ENCODE data around the gene IRF4. TPM values are rescaled to one million over a fixed set of nuclear protein-coding genes. Genes with fewer than 3 reads are reported as not detected.

The IRF4 gene
- total and polyA plus RNA-seq, 3 donors from 2014 or later: 1.8 to 7.4 (median 3.7) TPM

DNA sequence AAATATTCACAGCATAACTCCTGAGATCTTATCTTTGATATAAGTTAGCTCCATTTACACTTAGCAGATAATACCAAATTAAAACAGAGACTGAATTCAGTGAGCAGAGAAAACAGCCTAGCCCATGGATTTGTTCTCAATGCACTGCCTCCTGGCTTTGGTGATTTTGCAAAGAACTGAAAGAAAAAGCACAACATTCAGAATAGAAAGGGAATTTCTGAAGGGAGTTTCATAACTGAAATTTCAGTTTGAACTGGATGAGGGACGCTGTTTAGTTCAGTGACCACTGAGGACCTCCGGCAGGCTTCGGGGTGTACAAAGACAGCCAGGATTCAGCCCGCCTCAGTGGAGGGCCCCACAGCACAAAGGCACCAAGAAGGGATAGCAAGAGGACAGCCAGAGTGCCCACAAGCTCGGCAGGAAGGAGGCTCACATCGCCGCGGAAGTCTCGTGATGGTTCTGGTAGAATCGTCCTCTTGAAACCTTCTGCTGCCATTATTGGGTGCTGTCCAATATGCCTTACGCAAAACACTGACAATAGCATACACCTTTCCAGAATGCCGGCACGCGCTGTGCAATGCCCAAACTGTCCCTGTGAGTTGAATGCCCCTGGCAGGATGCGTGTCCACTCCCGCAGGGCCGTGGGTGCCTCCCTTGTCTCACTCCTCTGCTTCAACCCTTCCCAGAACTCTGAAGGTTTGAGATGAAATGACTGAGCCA lies 9.7 kb upstream of the IRF4 start:
- H3K4me1 ChIP-seq: no peaks in the 10 kb centered on the region
- H3K9me3 ChIP-seq: no peaks in the 10 kb centered on the region
- no peak for DNase-seq
- H3K36me3 ChIP-seq (ENCODE audit: low read depth, missing control alignments): no peaks in the 10 kb centered on the region
- no peaks in the 10 kb centered on the region for H3K27me3 ChIP-seq
- WGBS, 2 donors: 89% methylated on average over 17 of the region's 17 CpGs
- no peak for TF ChIP-seq POLR2A (IDR thresholded peaks at IDR 0.05)
- TF ChIP-seq, protein P1, sequence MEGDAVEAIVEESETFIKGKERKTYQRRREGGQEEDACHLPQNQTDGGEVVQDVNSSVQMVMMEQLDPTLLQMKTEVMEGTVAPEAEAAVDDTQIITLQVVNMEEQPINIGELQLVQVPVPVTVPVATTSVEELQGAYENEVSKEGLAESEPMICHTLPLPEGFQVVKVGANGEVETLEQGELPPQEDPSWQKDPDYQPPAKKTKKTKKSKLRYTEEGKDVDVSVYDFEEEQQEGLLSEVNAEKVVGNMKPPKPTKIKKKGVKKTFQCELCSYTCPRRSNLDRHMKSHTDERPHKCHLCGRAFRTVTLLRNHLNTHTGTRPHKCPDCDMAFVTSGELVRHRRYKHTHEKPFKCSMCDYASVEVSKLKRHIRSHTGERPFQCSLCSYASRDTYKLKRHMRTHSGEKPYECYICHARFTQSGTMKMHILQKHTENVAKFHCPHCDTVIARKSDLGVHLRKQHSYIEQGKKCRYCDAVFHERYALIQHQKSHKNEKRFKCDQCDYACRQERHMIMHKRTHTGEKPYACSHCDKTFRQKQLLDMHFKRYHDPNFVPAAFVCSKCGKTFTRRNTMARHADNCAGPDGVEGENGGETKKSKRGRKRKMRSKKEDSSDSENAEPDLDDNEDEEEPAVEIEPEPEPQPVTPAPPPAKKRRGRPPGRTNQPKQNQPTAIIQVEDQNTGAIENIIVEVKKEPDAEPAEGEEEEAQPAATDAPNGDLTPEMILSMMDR (IDR thresholded peaks at IDR 0.05): no peak
- no peak overlapping the region for H3K27ac ChIP-seq
- H3K4me3 ChIP-seq: no peak overlapping the region
- intact Hi-C loops (cut with DNase I; ENCODE audit: low total_unique reads): no loop called here

DNA sequence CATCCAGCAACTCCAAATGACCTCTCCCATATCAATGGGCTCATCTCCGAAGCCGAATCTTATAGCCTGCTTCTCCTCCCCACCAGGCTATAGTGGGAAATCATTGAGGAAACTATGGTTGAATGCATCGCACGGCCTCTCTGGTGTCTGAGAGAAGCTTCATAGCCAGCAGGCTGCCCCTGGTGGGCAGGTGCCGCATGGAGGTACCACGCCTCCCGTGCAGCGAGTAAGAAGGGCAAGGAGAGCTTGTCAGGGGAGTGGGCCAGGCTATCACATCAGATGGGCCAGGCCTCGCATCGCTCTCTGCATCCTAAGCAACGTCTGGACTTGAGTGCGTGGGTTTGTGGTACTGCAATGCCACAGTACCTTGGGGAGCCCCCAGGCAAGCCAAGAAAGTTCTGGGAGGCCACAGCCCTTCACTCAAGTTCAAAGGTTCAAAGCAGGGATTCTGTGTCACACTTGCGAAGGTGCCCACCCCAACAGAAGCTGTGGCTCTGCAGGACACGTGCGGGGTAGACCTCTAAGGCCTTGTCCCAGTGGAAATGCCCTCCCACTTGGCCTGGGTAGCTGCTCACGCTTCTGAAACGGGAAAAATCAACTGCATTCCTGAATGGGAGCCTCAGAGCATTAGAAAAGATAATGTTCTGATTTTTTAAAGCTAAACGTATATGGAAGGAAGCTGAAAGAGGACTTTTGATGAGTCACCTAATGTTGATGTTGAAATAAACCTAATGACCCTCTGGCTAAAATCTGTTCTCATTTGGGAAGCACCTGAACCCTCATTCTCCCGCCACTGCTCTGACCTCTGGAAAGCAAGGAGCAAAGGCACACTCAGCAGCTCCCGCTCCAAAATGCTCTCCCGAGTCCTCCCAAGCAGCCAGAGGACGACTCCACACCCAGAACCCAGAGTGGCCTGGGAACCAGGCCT lies 8.4 kb upstream of the IRF4 start:
- intact Hi-C loops (cut with DNase I; ENCODE audit: low total_unique reads): no loop called here
- no peaks in the 10 kb centered on the region for H3K27me3 ChIP-seq
- no peaks in the 10 kb centered on the region for H3K9me3 ChIP-seq
- TF ChIP-seq, protein P1 (IDR thresholded peaks at IDR 0.05): no peak
- no peak for TF ChIP-seq POLR2A (IDR thresholded peaks at IDR 0.05)
- H3K4me3 ChIP-seq: no peak overlapping the region
- 84 to 86% methylated on average over 17 to 22 of the region's 22 CpGs for WGBS, 2 donors
- H3K4me1 ChIP-seq: no peaks in the 10 kb centered on the region
- H3K27ac ChIP-seq: no peak overlapping the region
- H3K36me3 ChIP-seq (ENCODE audit: low read depth, missing control alignments): no peaks in the 10 kb centered on the region
- DNase-seq: no peak

DNA sequence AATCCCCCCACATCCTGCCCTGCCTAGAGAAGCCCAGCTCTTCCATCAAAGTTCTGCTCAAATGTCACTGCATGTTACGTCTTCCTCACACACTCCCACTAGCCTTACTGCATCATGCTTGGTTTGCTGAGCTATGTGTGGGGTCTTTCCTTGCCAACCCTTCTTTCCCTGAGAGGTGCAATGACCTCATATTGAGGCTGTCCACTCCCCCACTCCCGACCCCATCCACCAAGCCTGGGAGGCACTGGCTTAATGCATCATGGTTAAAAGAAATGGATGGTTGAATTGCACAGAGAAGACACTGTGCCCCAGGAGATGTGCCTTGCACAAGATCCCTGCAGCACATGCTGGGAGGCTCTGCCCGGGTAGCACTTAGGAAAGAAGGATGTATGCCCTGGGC lies 7.7 kb upstream of the IRF4 start:
- no peak for DNase-seq
- 67 to 71% methylated on average over 3 of the region's 3 CpGs for WGBS, 2 donors
- no peaks in the 10 kb centered on the region for H3K9me3 ChIP-seq
- no peak overlapping the region for H3K27ac ChIP-seq
- H3K27me3 ChIP-seq: no peaks in the 10 kb centered on the region
- no peaks in the 10 kb centered on the region for H3K36me3 ChIP-seq (ENCODE audit: low read depth, missing control alignments)
- intact Hi-C loops (cut with DNase I; ENCODE audit: low total_unique reads): no loop called here
- TF ChIP-seq, protein P1 (IDR thresholded peaks at IDR 0.05): no peak
- TF ChIP-seq POLR2A (IDR thresholded peaks at IDR 0.05): no peak
- no peaks in the 10 kb centered on the region for H3K4me1 ChIP-seq
- H3K4me3 ChIP-seq: no peak overlapping the region

DNA sequence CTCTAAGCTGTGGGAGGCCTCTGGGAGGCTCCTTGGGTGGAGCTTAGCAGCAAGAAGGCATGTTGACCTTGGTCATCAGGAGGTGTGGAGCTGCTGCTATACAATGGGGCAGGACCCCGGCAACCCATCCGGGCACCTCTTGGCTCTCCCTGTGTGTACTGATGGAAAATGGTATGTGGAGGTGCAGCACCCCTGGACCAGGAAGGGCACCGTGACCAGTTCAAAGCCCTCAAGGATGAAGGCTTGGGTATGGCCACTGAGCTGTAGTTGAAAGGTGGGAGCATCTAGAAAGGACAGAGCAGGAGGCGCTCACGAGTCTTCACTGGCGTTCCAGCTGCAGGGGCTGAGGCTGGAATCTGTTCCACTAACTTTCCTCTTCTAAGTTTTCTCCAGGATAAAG lies 6.7 kb upstream of the IRF4 start:
- H3K27me3 ChIP-seq: no peaks in the 10 kb centered on the region
- TF ChIP-seq, protein P1 (IDR thresholded peaks at IDR 0.05): no peak
- no peak for TF ChIP-seq POLR2A (IDR thresholded peaks at IDR 0.05)
- no peak for DNase-seq
- no peaks in the 10 kb centered on the region for H3K36me3 ChIP-seq (ENCODE audit: low read depth, missing control alignments)
- WGBS, 2 donors: 93 to 94% methylated on average over 5 to 6 of the region's 6 CpGs
- intact Hi-C loops (cut with DNase I; ENCODE audit: low total_unique reads): no loop called here
- no peak overlapping the region for H3K27ac ChIP-seq
- no peaks in the 10 kb centered on the region for H3K4me1 ChIP-seq
- H3K4me3 ChIP-seq: no peak overlapping the region
- H3K9me3 ChIP-seq: no peaks in the 10 kb centered on the region

Data from testis (tissue), 3 donors.